OCI-LY1 (cell line): Measurements from ENCODE around the gene NHERF2.

ENCODE experiments used
- H2AFZ ChIP-seq: fragments of 200-600 bp; sonication (generic), shearing (Covaris generic); 2 replicates; pipeline ENCODE4 v1.6.0; 2014; ENCODE audit warnings: antibody characterized with exemption, mild to moderate bottlenecking, low read length
- H3F3A ChIP-seq: fragments of 200-600 bp; sonication (generic), shearing (Covaris generic); 2 replicates; pipeline ENCODE4 v1.6.0; 2014; ENCODE audit warnings: mild to moderate bottlenecking, antibody characterized with exemption, low read length, moderate library complexity; ENCODE audit not compliant: insufficient read depth
- H3K27ac ChIP-seq: fragments of 200-600 bp; sonication (generic); 2 replicates; pipeline ENCODE4 v1.5.1; 2014; ENCODE audit warnings: low read length, mixed run types, mild to moderate bottlenecking, low read depth; ENCODE audit not compliant: poor library complexity, severe bottlenecking
- H3K27me3 ChIP-seq: fragments of 200-600 bp; sonication (generic); 2 replicates; pipeline ENCODE4 v1.6.0; 2014; ENCODE audit warnings: antibody characterized with exemption, mild to moderate bottlenecking, low read length, moderate library complexity; ENCODE audit not compliant: insufficient read depth
- H3K36me3 ChIP-seq: fragments of 200-600 bp; sonication (generic); 2 replicates; pipeline ENCODE4 v1.6.1; 2014; ENCODE audit warnings: mild to moderate bottlenecking, antibody characterized with exemption, low read length, moderate library complexity, mixed read lengths; ENCODE audit not compliant: insufficient read depth
- H3K4me1 ChIP-seq: fragments of 200-600 bp; sonication (generic); 2 replicates; pipeline ENCODE4 v1.5.1; 2014; ENCODE audit warnings: mild to moderate bottlenecking, low read length, moderate library complexity; ENCODE audit not compliant: insufficient read depth, severe bottlenecking
- H3K4me2 ChIP-seq: fragments of 200-600 bp; sonication (generic), shearing (Covaris generic); 2 replicates; pipeline ENCODE4 v1.6.1; 2014; ENCODE audit warnings: low read length
- H3K4me3 ChIP-seq: fragments of 200-600 bp; sonication (generic); 2 replicates; pipeline ENCODE4 v1.5.1; 2014; ENCODE audit warnings: low read length, low read depth, mild to moderate bottlenecking, mixed read lengths; ENCODE audit not compliant: poor library complexity, severe bottlenecking
- H3K79me2 ChIP-seq: fragments of 200-600 bp; shearing (Covaris generic); 2 replicates; pipeline ENCODE4 v1.6.1; 2016; ENCODE audit warnings: mixed run types, low read length, mixed read lengths; ENCODE audit not compliant: insufficient read depth
- H3K9ac ChIP-seq: fragments of 200-600 bp; sonication (generic), shearing (Covaris generic); 2 replicates; pipeline ENCODE4 v1.6.1; 2014; ENCODE audit warnings: mild to moderate bottlenecking, low read length, mixed read lengths
- H3K9me2 ChIP-seq: fragments of 200-600 bp; sonication (generic), shearing (Covaris generic); 2 replicates; pipeline ENCODE4 v1.6.1; 2014; ENCODE audit warnings: low read depth, mild to moderate bottlenecking, low read length, mixed read lengths
- H3K9me3 ChIP-seq: fragments of 200-600 bp; shearing (Covaris generic); 2 replicates; pipeline ENCODE4 v1.6.1; 2014; ENCODE audit warnings: low read length, mixed read lengths
- H4K20me1 ChIP-seq: fragments of 200-600 bp; sonication (generic), shearing (Covaris generic); 2 replicates; pipeline ENCODE4 v1.6.0; 2016; ENCODE audit warnings: mild to moderate bottlenecking, low read length; ENCODE audit not compliant: insufficient read depth
- EZH2 ChIP-seq: fragments of 200-600 bp; sonication (generic), shearing (Covaris generic); IDR thresholded peaks from 2 replicates; pipeline ENCODE4 v1.8.0; 2017; ENCODE audit warnings: borderline replicate concordance, mixed run types, mild to moderate bottlenecking, antibody characterized with exemption, low read length, moderate library complexity, mixed read lengths
- TF ChIP-seq, protein P1 (sequence below): fragments of 200-600 bp; sonication (generic), shearing (Covaris generic); IDR thresholded peaks from 2 replicates; pipeline ENCODE4 v1.5.1; 2017; ENCODE audit warnings: mild to moderate bottlenecking, antibody characterized with exemption, low read length, moderate library complexity, mixed read lengths

Gene NHERF2

DNA sequence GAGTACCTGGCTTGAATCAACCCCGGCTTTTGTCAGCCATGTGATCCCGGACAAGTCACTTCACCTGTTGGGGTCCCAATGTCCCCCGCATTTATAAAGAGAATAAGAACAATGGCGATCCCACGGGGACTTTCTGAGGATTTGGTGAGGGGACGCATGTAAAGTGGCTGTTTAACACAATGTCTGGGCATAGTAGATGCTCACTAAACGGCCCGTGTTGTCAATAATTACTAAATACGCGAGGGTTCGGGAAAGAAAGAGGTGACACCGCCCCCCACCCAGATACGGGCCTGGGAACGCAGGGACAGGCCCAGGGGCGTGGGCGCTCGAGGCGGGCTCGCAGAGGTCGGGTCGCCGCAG lies 35.1 kb upstream of the NHERF2 start:
- H3K4me1 ChIP-seq, result peaks cover 29% of the 10 kb centered on the region
- H3F3A ChIP-seq, result no peaks in the 10 kb centered on the region; the same call in 1 of the 2 replicates
- peak overlapping the region; percentile 68 for H3K4me2 ChIP-seq
- peak overlapping the region; percentile 61 for H3K9ac ChIP-seq
- peaks cover 6% of the 10 kb centered on the region; the same call in 1 of the 2 replicates for H3K27me3 ChIP-seq
- peaks cover 8% of the 10 kb centered on the region for H3K36me3 ChIP-seq
- no peaks in the 10 kb centered on the region for H3K79me2 ChIP-seq
- peak overlapping the region; percentile 48 for H3K27ac ChIP-seq
- peak overlapping the region; percentile 60 for H3K4me3 ChIP-seq
- no peak for TF ChIP-seq EZH2
- TF ChIP-seq, protein P1, sequence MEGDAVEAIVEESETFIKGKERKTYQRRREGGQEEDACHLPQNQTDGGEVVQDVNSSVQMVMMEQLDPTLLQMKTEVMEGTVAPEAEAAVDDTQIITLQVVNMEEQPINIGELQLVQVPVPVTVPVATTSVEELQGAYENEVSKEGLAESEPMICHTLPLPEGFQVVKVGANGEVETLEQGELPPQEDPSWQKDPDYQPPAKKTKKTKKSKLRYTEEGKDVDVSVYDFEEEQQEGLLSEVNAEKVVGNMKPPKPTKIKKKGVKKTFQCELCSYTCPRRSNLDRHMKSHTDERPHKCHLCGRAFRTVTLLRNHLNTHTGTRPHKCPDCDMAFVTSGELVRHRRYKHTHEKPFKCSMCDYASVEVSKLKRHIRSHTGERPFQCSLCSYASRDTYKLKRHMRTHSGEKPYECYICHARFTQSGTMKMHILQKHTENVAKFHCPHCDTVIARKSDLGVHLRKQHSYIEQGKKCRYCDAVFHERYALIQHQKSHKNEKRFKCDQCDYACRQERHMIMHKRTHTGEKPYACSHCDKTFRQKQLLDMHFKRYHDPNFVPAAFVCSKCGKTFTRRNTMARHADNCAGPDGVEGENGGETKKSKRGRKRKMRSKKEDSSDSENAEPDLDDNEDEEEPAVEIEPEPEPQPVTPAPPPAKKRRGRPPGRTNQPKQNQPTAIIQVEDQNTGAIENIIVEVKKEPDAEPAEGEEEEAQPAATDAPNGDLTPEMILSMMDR, result no peak
- no peak overlapping the region for H2AFZ ChIP-seq
- H3K9me3 ChIP-seq, result no peaks in the 10 kb centered on the region
- H4K20me1 ChIP-seq, result no peaks in the 10 kb centered on the region
- no peaks in the 10 kb centered on the region for H3K9me2 ChIP-seq

- Histone ChIP-seq H2AFZ (no peak overlapping the region), H3K9me3 (no peaks in the 10 kb centered on the region)
Measured at GRCh38 chr16:1991948-1992703, 34.6 kb upstream of the NHERF2 start.

DNA sequence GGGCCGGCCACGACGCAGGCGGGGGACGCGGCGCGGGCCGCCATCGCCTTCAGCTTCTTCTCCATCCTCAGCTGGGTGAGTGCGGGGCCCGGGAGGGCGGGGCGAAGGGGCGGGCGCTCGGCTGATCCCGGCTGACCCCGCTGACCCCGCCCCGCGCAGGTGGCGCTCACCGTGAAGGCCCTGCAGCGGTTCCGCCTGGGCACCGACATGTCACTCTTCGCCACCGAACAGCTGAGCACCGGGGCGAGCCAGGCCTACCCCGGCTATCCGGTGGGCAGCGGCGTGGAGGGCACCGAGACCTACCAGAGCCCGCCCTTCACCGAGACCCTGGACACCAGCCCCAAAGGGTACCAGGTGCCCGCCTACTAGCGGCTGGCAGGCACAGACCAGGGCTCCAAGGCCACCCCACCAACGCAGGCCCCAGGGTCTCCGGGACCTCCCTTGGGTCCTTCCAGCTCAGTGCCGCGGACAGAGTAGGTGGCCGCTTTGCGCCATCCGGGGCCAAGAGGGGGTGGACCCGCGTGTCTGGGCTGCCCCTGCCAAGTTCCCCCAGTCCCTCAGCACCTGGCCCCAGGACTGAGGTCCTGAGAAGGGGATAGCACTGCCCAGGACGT lies 33.9 kb upstream of the NHERF2 start:
- Histone ChIP-seq H3F3A (no peaks in the 10 kb centered on the region; the same call in 1 of the 2 replicates), H3K9me2 (no peaks in the 10 kb centered on the region), H3K9ac (no peak overlapping the region), H3K79me2 (no peaks in the 10 kb centered on the region), H3K4me1 (peaks cover 29% of the 10 kb centered on the region), H3K9me3 (no peaks in the 10 kb centered on the region), H3K27me3 (peaks cover 6% of the 10 kb centered on the region; the same call in 1 of the 2 replicates), H4K20me1 (no peaks in the 10 kb centered on the region), H3K4me2 (no peak overlapping the region), H3K36me3 (peaks cover 16% of the 10 kb centered on the region), H3K27ac (peak overlapping the region; percentile 70), H3K4me3 (no peak overlapping the region), H2AFZ (no peak overlapping the region)
- TF ChIP-seq EZH2, result no peak
- TF ChIP-seq, protein P1, result no peak

More at GRCh38 chr16:1991948-1992703, 34.6 kb upstream of the NHERF2 start:
- Histone ChIP-seq H3K4me1 (peaks cover 29% of the 10 kb centered on the region), H3K4me3 (peak overlapping the region; percentile 60), H3K36me3 (peaks cover 9% of the 10 kb centered on the region), H4K20me1 (no peaks in the 10 kb centered on the region), H3K27me3 (peaks cover 6% of the 10 kb centered on the region; the same call in 1 of the 2 replicates), H3K79me2 (no peaks in the 10 kb centered on the region), H3K9me2 (no peaks in the 10 kb centered on the region), H3K9ac (peak overlapping the region; percentile 61), H3F3A (no peaks in the 10 kb centered on the region; the same call in 1 of the 2 replicates), H3K27ac (peak overlapping the region; percentile 48), H3K4me2 (peak overlapping the region; percentile 68)
- TF ChIP-seq, protein P1, result no peak
- TF ChIP-seq EZH2, result no peak
